Measurements from ENCODE around the gene SLC2A9.
A peak's percentile ranks its signal among the peaks of the same experiment; 100 is the strongest.
"Not testable (repeated sequence)": the region's sequence is repeated elsewhere in the genome, so short reads cannot be mapped to it uniquely, and the experiment has no call there.

The SLC2A9 gene

GRCh38 chr4:9989918-9990635 lies 31.2 kb downstream of the SLC2A9 start:
- peaks cover 24 to 55% (median 41%) of the 10 kb centered on the region in 10 experiments for H3K4me1 ChIP-seq
- H3K27me3 ChIP-seq = no peaks in the 10 kb centered on the region; a peak in 1 of 22 replicates
- no peak overlapping the region for H3K4me3 ChIP-seq
- peaks cover 0 to 42% (median 18%) of the 10 kb centered on the region in 11 experiments; a peak in 13 of 22 replicates for H3K9me3 ChIP-seq (replicated peaks in 1 of 11)
- H4K20me1 ChIP-seq = peaks cover 0 to 9% (median 0%) of the 10 kb centered on the region in 11 experiments; a peak in 2 of 22 replicates
- peak overlapping the region in 9 of 11 experiments; percentile 26 to 67 (median 52); a peak in 15 of 22 replicates for H3K4me2 ChIP-seq
- H3K36me3 ChIP-seq = peaks cover 0 to 59% (median 9%) of the 10 kb centered on the region in 11 experiments; a peak in 13 of 22 replicates
- no peak for TF ChIP-seq Cebpa-rat (IDR thresholded peaks at IDR 0.05)
- no peak overlapping the region for H3K9ac ChIP-seq
- 0 out of 22 replicates have a peak overlapping the region, but pooled peaks of 2 of the 11 experiments have one; percentile 12 to 29 for H3K27ac ChIP-seq

GRCh38 chr4:9988933-9989332 lies 32.4 kb downstream of the SLC2A9 start:
- Histone ChIP-seq H3K27me3 (no peaks in the 10 kb centered on the region; a peak in 1 of 22 replicates), H4K20me1 (peaks cover 0 to 9% (median 0%) of the 10 kb centered on the region in 11 experiments; a peak in 2 of 22 replicates), H3K4me1 (peaks cover 15 to 45% (median 36%) of the 10 kb centered on the region in 10 experiments), H3K9me3 (replicated peaks in 1 of 11) (peaks cover 0 to 31% (median 9%) of the 10 kb centered on the region in 11 experiments; a peak in 12 of 22 replicates), H3K4me2 (peak overlapping the region; percentile 18 to 67 (median 41); a peak in 20 of 22 replicates), H3K36me3 (peaks cover 0 to 59% (median 5%) of the 10 kb centered on the region in 11 experiments; a peak in 10 of 22 replicates), H3K4me3 (no peak overlapping the region), H3K9ac (no peak overlapping the region), H3K27ac (no peak overlapping the region)
- no peak for TF ChIP-seq Cebpa-rat (IDR thresholded peaks at IDR 0.05)

DNA sequence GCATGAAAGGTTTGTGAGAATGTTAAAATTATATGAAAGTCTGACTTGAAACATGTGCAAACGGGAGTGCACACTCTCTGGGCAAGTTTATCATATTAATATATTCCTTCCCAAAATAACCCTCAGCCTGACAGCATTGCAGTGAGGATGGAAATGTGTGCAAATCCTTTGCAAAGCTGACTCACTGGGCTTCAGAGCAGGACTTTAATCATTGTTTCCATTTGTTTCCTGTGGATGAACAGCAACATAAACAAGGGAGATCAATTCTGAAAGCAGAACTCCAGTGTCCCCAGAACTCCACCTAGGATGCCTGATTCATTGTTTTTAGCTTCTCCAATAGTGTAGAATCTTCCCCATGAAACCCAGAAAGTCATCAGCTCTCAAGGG lies 32.9 kb downstream of the SLC2A9 start:
- Histone ChIP-seq H4K20me1 (peaks cover 0 to 9% (median 0%) of the 10 kb centered on the region in 11 experiments; a peak in 2 of 22 replicates), H3K9ac (no peak overlapping the region), H3K4me1 (peaks cover 10 to 45% (median 32%) of the 10 kb centered on the region in 10 experiments), H3K27ac (no peak overlapping the region), H3K9me3 (replicated peaks in 1 of 11) (peaks cover 0 to 25% (median 6%) of the 10 kb centered on the region in 11 experiments; a peak in 9 of 22 replicates), H3K36me3 (peaks cover 0 to 59% (median 5%) of the 10 kb centered on the region in 11 experiments; a peak in 10 of 22 replicates), H3K27me3 (no peaks in the 10 kb centered on the region; a peak in 1 of 22 replicates), H3K4me2 (peak overlapping the region in 6 of 11 experiments; percentile 18 to 67 (median 57); a peak in 10 of 22 replicates), H3K4me3 (no peak overlapping the region)
- no peak for TF ChIP-seq Cebpa-rat (IDR thresholded peaks at IDR 0.05)

DNA sequence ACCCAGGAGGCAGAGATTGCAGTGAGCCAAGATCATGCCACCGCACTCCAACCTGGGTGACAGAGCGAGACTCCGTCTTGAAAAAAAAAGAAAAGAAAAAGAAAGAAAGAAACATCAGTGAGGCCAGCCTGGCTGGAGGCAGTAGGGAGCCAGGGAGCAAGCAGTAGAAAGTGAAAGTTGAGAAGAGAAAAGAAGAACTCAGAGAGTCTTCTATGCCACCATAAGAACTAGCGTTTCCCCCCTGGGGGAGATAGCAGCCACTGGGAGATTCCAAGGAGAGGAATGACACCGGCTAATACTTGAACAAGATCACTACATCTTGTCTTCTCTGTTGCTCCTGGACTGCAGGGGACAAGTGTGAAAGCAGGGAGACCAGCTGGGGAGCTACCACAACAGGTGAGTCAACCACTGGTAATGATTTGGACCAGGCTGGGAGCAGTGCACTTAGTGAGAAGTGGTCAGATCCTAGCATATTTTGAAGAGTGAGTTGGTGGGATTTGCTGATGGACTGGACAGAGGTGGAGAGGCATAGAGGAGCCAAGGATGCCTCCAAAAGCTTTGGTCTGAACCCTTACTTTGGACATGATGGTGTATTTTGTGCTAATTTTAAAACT lies 33.4 kb downstream of the SLC2A9 start:
- no peak overlapping the region for H3K9ac ChIP-seq
- no peak overlapping the region for H3K4me3 ChIP-seq
- 0 out of 22 replicates have a peak overlapping the region, but pooled peaks of 1 of the 11 experiments have one; percentile 2 for H3K27ac ChIP-seq
- peak overlapping the region in 8 of 11 experiments; percentile 1 to 67 (median 44); a peak in 11 of 22 replicates for H3K4me2 ChIP-seq
- no peaks in the 10 kb centered on the region; a peak in 1 of 22 replicates for H3K27me3 ChIP-seq
- peaks cover 10 to 45% (median 32%) of the 10 kb centered on the region in 10 experiments for H3K4me1 ChIP-seq
- H3K36me3 ChIP-seq = peaks cover 0 to 59% (median 5%) of the 10 kb centered on the region in 11 experiments; a peak in 10 of 22 replicates
- peaks cover 0 to 20% (median 2%) of the 10 kb centered on the region in 11 experiments; a peak in 7 of 22 replicates for H3K9me3 ChIP-seq (replicated peaks in 1 of 11)
- peaks cover 0 to 9% (median 0%) of the 10 kb centered on the region in 11 experiments; a peak in 2 of 22 replicates for H4K20me1 ChIP-seq
- TF ChIP-seq Cebpa-rat (IDR thresholded peaks at IDR 0.05) = no peak

- Histone ChIP-seq H3K9ac (no peak overlapping the region), H3K9me3 (replicated peaks in 1 of 11) (peaks cover 0 to 11% (median 0%) of the 10 kb centered on the region in 11 experiments; a peak in 5 of 22 replicates), H4K20me1 (peaks cover 0 to 8% (median 0%) of the 10 kb centered on the region in 11 experiments; a peak in 2 of 22 replicates), H3K4me2 (no peak overlapping the region), H3K4me1 (peaks cover 9 to 26% (median 22%) of the 10 kb centered on the region in 10 experiments), H3K27me3 (no peaks in the 10 kb centered on the region; a peak in 1 of 22 replicates), H3K27ac (no peak overlapping the region), H3K4me3 (no peak overlapping the region), H3K36me3 (peaks cover 0 to 67% (median 5%) of the 10 kb centered on the region in 11 experiments; a peak in 10 of 22 replicates)
- no peak for TF ChIP-seq Cebpa-rat (IDR thresholded peaks at IDR 0.05)
Observed at GRCh38 chr4:9984621-9985020, 36.7 kb downstream of the SLC2A9 start.

DNA sequence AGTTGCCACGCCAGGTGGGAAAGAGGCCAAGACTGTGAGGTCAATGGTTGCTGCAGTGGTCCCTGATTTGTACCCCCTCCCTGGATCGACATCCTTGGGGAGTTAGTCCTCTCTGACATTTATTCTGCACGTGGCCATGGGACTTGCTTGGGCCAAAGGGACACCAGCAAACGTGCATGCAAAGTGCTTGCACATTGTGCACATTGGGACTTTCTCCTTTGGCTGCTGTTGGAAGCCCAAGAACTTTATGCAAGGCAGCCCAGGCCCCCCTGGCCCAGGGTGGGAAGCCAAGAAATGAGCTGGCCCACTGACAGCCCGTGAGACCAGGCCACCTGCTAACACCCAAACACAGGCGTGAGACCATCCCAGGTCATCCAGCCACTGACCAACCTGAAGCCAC lies 38.1 kb downstream of the SLC2A9 start:
- H3K4me2 ChIP-seq = no peak overlapping the region
- H3K27ac ChIP-seq = no peak overlapping the region
- no peaks in the 10 kb centered on the region; a peak in 1 of 22 replicates for H3K27me3 ChIP-seq
- H4K20me1 ChIP-seq = peaks cover 0 to 4% (median 0%) of the 10 kb centered on the region in 11 experiments; a peak in 1 of 22 replicates
- no peak for TF ChIP-seq Cebpa-rat (IDR thresholded peaks at IDR 0.05)
- peaks cover 0 to 12% (median 8%) of the 10 kb centered on the region in 10 experiments; a peak in 15 of 20 replicates for H3K4me1 ChIP-seq
- H3K36me3 ChIP-seq = peaks cover 0 to 81% (median 5%) of the 10 kb centered on the region in 11 experiments; a peak in 10 of 22 replicates
- H3K9me3 ChIP-seq (replicated peaks in 1 of 11) = peaks cover 0 to 11% (median 0%) of the 10 kb centered on the region in 11 experiments; a peak in 5 of 22 replicates
- no peak overlapping the region for H3K4me3 ChIP-seq
- no peak overlapping the region for H3K9ac ChIP-seq

DNA sequence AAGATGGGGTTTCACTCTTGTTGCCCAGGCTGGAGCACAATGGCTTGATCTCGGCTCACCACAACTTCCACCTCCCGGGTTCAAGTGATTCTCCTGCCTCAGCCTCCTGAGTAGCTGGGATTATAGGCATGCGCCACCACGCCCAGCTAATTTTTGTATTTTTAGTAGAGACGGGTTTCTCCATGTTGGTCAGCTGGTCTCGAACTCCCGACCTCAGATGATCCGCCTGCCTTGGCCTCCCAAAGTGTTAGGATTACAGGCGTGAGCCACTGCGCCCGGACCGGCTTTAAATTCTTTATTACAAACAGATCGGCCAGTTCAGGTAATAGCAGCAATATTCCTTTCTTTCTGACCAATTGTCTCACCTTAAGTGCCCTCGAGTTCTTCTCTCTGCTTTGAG lies 39.4 kb downstream of the SLC2A9 start:
- not testable (repeated sequence) for H3K4me3 ChIP-seq, H3K27me3 ChIP-seq, H3K4me1 ChIP-seq, H3K9ac ChIP-seq, H3K4me2 ChIP-seq, H3K27ac ChIP-seq, H4K20me1 ChIP-seq
- Histone ChIP-seq H3K36me3 (peaks cover 0 to 92% (median 5%) of the 10 kb centered on the region in 11 experiments; a peak in 11 of 22 replicates), H3K9me3 (replicated peaks in 1 of 11) (peaks cover 0 to 11% (median 0%) of the 10 kb centered on the region in 11 experiments; a peak in 5 of 22 replicates)

DNA sequence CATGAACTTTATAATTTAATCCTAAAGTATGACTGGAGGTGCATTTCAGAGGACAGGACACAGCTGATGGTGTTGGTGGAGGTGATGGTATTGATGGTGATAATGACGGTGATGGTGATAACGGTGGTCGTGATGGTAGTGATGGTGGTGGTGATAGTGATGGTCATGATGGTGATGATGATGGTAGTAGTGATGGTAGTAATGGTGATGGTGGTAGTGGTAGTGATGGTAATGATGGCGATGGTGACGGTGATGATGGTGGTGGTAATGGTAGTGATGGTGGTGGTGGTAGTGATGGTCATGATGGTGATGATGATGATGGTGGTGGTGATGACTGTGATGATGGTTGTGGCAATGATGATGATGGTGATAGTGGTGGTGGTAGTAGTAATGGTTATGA lies 40.4 kb downstream of the SLC2A9 start:
- peaks cover 0 to 98% (median 5%) of the 10 kb centered on the region in 11 experiments; a peak in 11 of 22 replicates for H3K36me3 ChIP-seq
- H3K9me3 ChIP-seq (replicated peaks in 1 of 11) = peaks cover 0 to 13% (median 0%) of the 10 kb centered on the region in 11 experiments; a peak in 6 of 22 replicates
- no peaks in the 10 kb centered on the region for H3K4me1 ChIP-seq
- H4K20me1 ChIP-seq = 0 out of 22 replicates have a peak, but pooled peaks cover 0 to 4% (median 0%) of the 10 kb centered on the region in 11 experiments
- no peaks in the 10 kb centered on the region; a peak in 1 of 22 replicates for H3K27me3 ChIP-seq
- no peak overlapping the region for H3K4me2 ChIP-seq
- no peak overlapping the region for H3K27ac ChIP-seq
- no peak overlapping the region for H3K4me3 ChIP-seq
- H3K9ac ChIP-seq = no peak overlapping the region
- TF ChIP-seq Cebpa-rat (IDR thresholded peaks at IDR 0.05) = no peak

Data from BLaER1 treated with 17β-estradiol and CSF1 and Interleukin-3, amounts not matched to agents 10 nM and 100 nM (cell line).